AML-193 (cell line): Measurements from ENCODE around the gene ARFGAP2.
"Not testable (repeated sequence)": the region's sequence is repeated elsewhere in the genome, so short reads cannot be mapped to it uniquely, and the experiment has no call there.

Source experiments
- DNase-seq, 2 experiments: peaks; one replicate each; lab custom pipeline; 2025; lab: John Stamatoyannopoulos, UW

Gene ARFGAP2

GRCh38 chr11:47176328-47177228 is at the start of gene ARFGAP2:
TSS of gene ARFGAP2 (minus strand) at chr11:47176879. CDS start at chr11:47176853, 26 bp downstream.
- peak; percentile 82 to 84 for DNase-seq

DNA sequence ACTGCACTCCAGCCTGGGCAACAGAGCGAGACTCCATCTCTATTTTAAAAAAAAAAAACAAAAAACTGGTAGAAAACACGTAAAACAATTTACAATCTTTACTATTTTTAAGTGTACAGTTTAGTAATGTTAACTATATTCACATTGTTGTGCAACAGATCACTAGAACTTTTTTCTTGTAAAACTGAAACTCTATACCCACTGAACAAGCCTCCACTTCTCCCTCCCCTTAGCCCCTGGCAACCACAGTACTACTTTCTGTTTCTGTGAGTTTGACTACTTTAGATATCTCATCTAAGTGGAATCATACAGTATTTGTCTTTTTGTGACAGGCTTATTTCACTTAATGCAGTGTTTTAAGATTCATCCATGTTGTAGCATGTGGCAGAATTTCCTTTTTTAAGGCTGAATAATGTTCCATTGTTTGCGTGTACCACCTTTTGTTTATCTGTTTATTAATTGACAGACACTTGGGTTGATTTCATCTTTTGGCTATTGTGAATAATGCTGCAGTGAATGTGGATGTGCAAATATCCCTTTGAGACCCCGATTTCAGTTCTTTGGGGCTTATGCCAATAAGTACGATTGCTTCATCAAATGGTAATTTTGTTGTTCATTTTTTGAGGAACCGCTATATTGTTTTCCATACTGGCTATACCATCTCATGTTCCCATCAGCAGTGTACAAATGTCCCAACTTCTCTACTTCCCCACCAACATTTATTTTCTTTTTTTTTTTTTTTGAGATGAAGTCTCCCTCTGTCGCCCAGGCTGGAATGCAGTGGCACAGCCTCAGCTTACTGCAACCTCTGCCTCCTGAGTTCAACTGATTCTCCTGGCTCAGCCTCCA is 49.1 kb upstream of the ARFGAP2 start:
- DNase-seq: no peak

GRCh38 chr11:47222696-47223095 is 46.0 kb upstream of the ARFGAP2 start:
- no peak for DNase-seq

GRCh38 chr11:47220401-47220821 is 43.7 kb upstream of the ARFGAP2 start:
- no peak for DNase-seq

DNA sequence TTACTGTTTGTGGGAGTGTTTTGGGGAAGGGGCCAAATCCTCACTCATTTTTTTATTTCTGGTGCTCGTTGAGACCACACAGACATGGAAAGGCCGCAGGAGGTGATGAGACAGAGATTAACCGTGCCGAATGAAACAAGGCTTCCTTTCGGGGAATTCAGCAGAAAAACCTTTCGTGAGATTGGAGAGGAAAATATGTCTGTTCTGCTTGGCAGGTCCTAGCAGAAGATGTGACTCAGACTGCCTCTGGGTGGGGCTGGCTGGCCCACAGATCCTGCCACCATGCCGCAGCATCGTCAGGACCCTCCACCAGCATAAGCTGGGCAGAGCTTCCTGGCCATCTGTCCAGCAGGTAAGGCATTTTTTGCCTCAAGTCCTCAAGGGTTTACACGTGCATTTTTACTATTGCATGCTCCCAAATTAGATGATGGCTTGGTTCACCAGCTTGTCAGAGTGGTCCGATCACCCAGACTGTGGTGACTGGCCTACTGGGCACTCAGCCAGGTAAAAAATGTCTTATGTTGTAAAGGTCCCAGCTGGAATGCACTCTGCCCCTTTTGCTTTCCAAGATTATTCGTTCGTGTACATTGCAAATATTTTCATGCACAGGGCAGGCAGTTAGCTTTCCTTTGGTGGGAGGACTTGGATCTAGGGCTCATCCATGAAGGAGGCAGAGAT is 39.6 kb upstream of the ARFGAP2 start:
- peak; percentile 24 to 31 for DNase-seq

DNA sequence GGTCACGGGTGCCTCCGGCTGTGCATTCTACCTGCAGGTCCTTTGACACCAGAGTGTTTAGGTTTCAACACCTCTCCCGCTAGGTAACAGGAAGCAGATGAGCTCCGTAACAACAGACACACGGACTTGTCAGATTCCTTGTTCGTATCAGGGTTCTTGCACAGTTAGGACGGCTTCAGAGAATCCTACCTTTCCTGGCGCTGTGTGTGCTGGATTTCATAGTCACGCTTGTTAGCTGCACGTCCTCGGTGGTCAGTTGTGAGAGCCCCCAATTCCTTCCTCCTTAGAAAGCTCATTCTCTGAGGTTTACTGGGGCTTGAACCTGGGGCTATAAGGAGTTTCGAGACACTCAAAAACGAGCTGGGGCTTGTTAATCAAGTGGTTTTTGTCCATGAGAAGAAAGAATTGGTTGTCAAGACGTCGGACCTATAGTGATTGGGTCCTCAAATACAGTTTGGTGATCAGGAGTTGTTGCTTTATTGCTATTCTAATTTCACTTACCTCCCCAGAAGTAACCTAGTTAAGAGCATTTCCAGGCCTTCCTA is 38.8 kb upstream of the ARFGAP2 start:
- DNase-seq: no peak

DNA sequence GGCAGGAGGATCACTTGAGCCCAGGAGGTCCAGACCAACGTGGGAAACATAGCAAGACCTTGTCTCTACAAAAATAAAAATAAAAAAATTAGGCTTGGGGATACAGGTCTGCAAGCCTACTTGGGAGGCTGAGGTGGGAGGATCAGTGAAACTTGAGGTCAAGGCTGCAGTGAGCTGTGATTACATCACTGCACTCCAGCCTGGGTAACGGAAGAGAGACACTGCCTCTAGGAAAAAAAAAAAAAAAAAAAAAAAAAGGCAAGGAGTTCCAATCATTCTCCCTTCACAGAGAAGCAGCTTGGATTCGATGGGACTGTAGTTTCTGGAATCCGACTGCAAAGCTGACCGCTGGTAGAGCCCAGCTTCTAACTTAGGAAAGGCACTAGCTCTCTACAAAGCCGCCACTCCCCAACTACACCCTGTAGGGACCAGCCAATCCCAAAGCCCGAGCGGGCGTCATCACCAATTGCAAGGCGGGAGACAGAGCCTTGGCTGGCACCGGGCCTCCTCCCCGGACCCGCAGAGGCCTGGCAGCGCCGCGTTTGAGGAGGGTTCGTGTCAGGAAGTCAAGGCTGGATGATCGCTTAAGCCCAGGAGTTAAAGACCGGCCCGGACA is 37.4 kb upstream of the ARFGAP2 start:
- DNase-seq: peak; percentile 88 to 89

- DNase-seq: no peak
Observed at GRCh38 chr11:47212938-47213337, 36.3 kb upstream of the ARFGAP2 start.

DNA sequence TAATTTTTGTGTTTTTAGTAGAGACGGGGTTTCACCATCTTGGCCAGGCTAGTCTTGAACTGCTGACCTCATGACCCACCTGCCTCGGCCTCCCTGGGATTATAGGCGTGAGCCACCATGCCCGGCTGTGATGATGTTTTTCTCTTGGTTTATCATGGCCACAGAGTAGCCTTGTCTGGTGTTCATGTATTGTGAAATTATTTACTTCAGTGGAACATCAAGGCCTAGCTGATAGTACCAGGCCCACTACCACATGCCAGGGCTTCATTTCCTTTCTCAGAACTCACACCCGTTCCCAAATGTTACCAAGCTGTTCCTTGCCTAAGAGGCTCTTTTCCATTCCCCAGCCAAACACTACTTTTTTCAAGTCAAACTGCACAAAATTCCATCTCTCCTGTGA is 31.9 kb upstream of the ARFGAP2 start:
- no peak for DNase-seq

DNA sequence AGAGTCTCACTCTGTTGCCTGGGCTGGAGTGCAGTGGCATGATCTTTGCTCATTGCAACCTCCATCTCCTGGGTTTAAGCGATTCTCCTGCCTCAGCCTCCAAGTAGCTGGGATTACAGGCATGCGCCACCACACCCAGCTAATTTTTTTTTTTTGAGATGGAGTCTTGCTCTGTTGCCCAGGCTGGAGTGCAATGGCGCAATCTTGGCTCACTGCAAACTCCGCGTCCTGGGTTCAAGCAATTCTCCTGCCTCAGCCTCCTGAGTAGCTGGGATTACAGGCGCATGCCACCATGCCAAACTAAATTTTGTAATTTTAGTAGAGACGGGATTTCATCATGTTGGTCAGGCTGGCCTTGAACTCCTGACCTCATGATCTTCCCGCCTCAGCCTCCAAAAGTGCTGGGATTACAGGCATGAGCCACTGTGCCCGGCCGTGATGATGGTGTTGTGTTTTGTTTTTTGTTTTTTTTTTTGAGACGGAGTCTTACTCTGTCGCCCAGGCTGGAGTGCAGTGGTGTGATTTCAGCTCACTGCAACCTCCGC is 31.4 kb upstream of the ARFGAP2 start:
- DNase-seq: not testable (repeated sequence)

DNA sequence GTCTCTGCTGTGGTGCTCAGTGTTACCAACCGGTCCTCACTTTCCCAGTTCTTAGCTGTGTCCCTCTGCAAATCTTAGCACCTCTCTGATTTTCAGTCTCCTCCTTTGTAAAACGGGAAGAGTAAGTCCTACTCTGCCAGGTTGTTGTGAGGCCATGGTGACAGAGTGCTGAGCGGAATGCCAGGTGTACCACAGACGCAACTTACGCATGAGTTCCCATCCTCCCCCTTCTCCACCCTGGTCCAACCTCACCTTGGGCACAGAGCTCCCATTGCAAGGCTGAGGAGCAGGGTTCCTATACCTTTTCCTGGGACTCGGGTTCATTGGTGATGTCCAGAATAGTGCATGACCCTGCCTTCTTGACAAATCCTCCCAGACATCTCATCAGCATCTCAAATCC is 30.8 kb upstream of the ARFGAP2 start:
- no peak for DNase-seq

DNA sequence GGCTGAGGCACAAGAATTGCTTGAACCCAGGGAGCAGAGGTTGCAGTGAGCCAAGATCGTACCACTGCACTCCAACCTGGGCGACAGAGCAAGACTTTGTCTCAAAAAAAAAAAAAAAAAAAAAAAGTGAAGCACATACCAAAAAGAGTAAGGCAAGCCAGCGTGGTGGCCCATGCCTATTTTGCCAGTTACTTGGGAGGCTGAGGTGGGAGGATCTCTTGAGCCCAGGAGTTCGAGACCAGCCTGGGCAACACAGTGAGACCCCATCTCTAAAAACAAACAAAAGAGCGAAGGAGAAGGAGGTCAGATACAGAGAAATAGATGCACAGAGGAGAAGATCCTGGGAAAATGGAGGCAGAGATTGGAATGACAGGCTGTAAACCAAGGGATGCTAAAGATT is 29.9 kb upstream of the ARFGAP2 start:
- DNase-seq: not testable (repeated sequence)

- no peak for DNase-seq
Observed at GRCh38 chr11:47204637-47204989, 27.9 kb upstream of the ARFGAP2 start.

- DNase-seq: no peak
Observed at GRCh38 chr11:47202576-47202975, 25.9 kb upstream of the ARFGAP2 start.

GRCh38 chr11:47201015-47201414 is 24.3 kb upstream of the ARFGAP2 start:
- no peak for DNase-seq

- not testable (repeated sequence) for DNase-seq
Observed at GRCh38 chr11:47198161-47198560, 21.5 kb upstream of the ARFGAP2 start.

DNA sequence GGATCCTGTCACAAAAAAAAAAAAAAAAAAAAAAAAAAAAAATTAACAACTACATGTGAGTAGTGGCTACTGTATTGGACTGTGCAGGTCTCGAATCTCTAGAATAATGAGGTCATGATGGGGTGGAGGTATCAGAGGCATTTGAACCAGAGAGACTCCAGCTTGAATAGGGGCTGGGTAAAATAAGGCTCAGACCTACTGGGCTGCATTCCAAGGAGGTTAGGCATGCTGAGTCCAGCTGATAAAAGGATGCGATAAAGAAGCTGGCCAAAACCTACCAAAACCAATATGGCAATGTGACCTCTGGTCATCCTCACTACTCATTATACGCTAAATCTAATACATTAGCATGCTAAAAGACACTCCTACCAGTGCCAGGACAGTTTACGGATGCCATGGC is 15.4 kb upstream of the ARFGAP2 start:
- DNase-seq: no peak

DNA sequence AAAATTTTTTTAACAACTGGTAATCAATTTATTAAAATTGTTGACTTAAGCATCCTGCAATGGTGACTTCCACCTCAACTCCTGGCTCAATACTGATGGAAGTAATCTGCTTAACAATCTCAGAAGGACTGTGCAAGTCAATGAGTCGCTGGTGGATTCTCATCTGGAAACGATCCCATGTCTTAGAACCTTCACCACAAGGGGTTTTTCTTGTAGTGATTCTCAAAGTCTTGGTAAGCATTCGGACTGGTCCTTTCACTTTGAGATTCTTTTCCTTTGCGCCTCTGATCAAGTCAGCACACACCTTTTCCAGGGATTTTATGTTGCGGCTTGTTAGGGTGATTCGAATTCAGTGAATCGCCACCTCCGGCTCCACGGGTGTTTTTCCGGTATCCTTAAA is 14.5 kb upstream of the ARFGAP2 start:
- not testable (repeated sequence) for DNase-seq

DNA sequence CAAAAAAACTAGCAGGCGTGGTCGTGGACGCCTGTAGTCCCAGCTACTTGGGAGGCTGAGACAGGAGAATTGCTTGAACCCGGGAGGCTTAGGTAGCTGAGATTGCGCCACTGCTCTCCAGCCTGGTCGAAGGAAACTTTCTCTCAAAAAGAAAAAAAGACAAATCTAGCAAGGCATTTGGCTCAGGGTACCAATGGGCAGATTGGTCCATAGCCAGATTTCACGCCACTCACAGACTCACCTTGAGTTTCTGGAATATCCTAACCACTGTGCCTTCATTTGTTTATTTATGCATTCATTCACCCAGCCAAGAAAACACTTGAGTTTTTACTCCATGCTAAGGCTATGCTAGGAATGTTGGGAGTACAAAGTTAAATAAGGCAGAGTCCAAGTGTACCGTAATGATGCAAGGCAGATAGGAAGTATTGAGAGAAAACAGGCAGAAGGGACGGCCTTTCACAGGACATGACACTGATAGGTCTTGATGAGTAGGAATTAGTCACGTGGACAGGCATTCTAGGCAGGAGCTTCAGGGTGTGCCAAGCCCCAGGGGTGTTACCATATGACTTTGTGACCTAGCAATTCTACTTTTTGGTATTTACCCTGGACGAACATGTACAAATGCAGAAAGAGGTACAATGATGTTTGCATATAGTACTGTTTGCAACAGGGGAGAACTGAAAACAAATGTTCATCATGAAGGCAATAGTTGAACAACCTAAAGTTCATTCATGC is 12.6 kb upstream of the ARFGAP2 start:
- no peak for DNase-seq

DNA sequence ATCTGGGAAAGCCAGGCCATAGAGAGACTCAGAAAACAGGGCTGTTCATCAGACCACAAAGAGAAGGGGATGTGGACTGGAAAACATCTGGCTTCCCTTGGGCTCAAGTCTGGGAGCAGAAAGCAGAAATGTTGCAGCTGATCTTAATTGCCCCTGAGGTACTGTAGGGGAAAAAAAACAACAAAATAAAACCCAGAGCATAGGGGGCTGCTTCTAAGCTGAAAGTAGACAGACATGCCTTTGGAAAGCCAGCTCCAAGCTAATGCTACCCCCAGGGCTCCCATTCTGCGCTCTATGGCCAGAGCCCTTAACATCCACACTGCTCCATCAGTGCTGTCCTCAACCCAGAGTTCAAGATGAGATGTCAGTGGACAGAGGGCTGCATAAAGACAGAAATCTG is 11.6 kb upstream of the ARFGAP2 start:
- DNase-seq: no peak

DNA sequence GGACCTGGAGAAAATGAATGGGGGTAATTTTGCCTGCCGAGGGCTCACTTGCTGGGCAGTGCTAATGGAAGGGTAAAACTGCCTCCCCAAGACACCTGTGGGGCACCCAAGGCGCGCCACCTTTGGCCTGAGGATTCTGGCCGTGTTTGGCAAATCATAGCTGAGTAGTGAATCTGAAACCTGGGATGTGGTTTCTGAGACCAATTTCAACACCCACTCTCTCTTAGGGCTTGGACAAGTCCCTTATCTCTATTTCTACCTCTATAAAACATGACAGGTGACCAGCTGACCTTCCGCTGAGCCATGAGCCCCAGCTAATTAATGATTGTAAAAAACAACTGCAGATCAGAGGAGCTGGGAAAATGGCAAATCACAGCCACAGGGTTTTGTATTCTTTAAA is 11.0 kb upstream of the ARFGAP2 start:
- DNase-seq: no peak
